ENCODE results near the gene EIF1.

EIF1 gene

GRCh38 chr17:41650794-41651624 is 37.7 kb upstream of the EIF1 start:
- H3K36me3 ChIP-seq (ENCODE audit: insufficient read depth, low read length), result no peaks in the 10 kb centered on the region
- no peaks in the 10 kb centered on the region for H3K4me1 ChIP-seq (ENCODE audit: control insufficient read depth, insufficient read depth, low read length, unreplicated experiment)
- H2AFZ ChIP-seq (ENCODE audit: low read length, unreplicated experiment), result no peak overlapping the region
- H3K27ac ChIP-seq (ENCODE audit: low read depth, low read length), result no peak overlapping the region
- H3K4me3 ChIP-seq (ENCODE audit: low read depth, low read length), result no peak overlapping the region
- no peaks in the 10 kb centered on the region for H3K79me2 ChIP-seq (ENCODE audit: control insufficient read depth, insufficient read depth, low read length, unreplicated experiment)
- no peaks in the 10 kb centered on the region for H3K27me3 ChIP-seq (ENCODE audit: insufficient read depth, low read length)

DNA sequence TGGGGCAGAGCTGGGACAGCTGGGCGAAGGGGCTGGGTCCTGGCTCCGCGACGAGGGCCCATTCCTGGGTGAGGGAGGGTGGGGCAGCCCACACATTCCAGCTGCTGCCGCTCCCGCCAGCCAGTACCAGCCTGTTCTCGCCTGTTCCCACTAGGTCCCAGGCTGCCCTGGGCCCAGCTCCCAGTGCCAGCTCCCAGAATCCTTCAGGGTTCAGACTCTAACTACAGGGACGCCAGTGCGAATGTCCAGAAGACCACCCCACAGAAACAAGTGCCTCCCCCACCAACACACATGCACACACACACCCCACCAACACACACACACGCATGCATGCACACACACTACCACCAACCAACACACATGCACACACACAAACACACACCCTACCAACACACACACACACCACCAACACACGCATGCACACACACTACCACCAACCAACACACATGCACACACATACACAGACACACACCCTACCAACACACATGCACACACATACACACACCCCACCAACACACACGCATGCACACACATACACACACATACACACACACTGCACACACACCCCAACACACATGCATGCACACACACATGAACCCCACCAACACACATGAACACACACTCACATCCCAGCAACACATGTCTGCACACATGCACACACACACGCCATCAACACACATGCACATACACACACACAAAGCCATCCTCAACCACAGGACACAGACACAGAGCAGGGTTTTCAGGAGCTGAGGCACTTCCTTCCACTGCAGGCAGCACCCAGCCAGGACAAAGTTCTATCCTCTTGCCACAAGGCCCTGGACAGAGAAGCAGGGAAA is 36.8 kb upstream of the EIF1 start:
- Histone ChIP-seq H3K4me3 (ENCODE audit: low read depth, low read length) (no peak overlapping the region), H3K27ac (ENCODE audit: low read depth, low read length) (no peak overlapping the region), H2AFZ (ENCODE audit: low read length, unreplicated experiment) (no peak overlapping the region), H3K27me3 (ENCODE audit: insufficient read depth, low read length) (no peaks in the 10 kb centered on the region), H3K79me2 (ENCODE audit: control insufficient read depth, insufficient read depth, low read length, unreplicated experiment) (no peaks in the 10 kb centered on the region), H3K4me1 (ENCODE audit: control insufficient read depth, insufficient read depth, low read length, unreplicated experiment) (no peaks in the 10 kb centered on the region), H3K36me3 (ENCODE audit: insufficient read depth, low read length) (no peaks in the 10 kb centered on the region)

DNA sequence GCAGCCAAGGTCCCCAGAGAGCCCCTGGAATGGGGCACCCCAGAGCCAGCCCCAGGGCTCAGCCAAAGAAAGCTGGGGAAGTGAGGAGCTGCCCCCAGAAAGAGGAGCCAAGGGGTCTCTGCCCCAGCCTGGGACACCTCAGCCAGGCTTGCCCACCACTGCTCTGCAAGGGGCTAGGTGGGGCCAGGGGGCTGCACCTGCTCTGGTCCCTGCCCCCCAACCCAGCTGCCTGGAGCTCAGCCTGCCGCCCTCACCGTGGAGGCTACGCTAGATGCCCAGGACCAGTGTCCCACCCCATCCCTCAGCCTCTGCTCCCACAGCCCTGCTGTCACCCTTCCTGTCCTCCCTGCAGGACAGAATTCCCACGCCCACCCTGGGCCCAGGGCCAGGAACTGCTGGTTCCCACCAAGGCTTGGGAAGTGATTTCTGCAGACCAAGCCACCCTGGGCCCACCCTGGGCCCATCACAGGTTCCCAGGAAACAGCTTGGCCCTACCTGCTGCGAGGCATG is 36.2 kb upstream of the EIF1 start:
- no peak overlapping the region for H3K4me3 ChIP-seq (ENCODE audit: low read depth, low read length)
- H3K4me1 ChIP-seq (ENCODE audit: control insufficient read depth, insufficient read depth, low read length, unreplicated experiment), result no peaks in the 10 kb centered on the region
- H3K79me2 ChIP-seq (ENCODE audit: control insufficient read depth, insufficient read depth, low read length, unreplicated experiment), result no peaks in the 10 kb centered on the region
- no peaks in the 10 kb centered on the region for H3K27me3 ChIP-seq (ENCODE audit: insufficient read depth, low read length)
- no peak overlapping the region for H3K27ac ChIP-seq (ENCODE audit: low read depth, low read length)
- no peak overlapping the region for H2AFZ ChIP-seq (ENCODE audit: low read length, unreplicated experiment)
- no peaks in the 10 kb centered on the region for H3K36me3 ChIP-seq (ENCODE audit: insufficient read depth, low read length)

- Histone ChIP-seq H3K27me3 (ENCODE audit: insufficient read depth, low read length) (no peaks in the 10 kb centered on the region), H3K4me1 (ENCODE audit: control insufficient read depth, insufficient read depth, low read length, unreplicated experiment) (no peaks in the 10 kb centered on the region), H3K36me3 (ENCODE audit: insufficient read depth, low read length) (no peaks in the 10 kb centered on the region), H3K79me2 (ENCODE audit: control insufficient read depth, insufficient read depth, low read length, unreplicated experiment) (no peaks in the 10 kb centered on the region), H3K27ac (ENCODE audit: low read depth, low read length) (no peak overlapping the region), H2AFZ (ENCODE audit: low read length, unreplicated experiment) (no peak overlapping the region), H3K4me3 (ENCODE audit: low read depth, low read length) (no peak overlapping the region)
Measured at GRCh38 chr17:41653421-41653820, 35.3 kb upstream of the EIF1 start.

- Histone ChIP-seq H2AFZ (ENCODE audit: low read length, unreplicated experiment) (no peak overlapping the region), H3K27me3 (ENCODE audit: insufficient read depth, low read length) (no peaks in the 10 kb centered on the region), H3K79me2 (ENCODE audit: control insufficient read depth, insufficient read depth, low read length, unreplicated experiment) (no peaks in the 10 kb centered on the region), H3K4me1 (ENCODE audit: control insufficient read depth, insufficient read depth, low read length, unreplicated experiment) (no peaks in the 10 kb centered on the region), H3K27ac (ENCODE audit: low read depth, low read length) (no peak overlapping the region), H3K36me3 (ENCODE audit: insufficient read depth, low read length) (no peaks in the 10 kb centered on the region), H3K4me3 (ENCODE audit: low read depth, low read length) (no peak overlapping the region)
Measured at GRCh38 chr17:41653892-41654677, 34.6 kb upstream of the EIF1 start.

DNA sequence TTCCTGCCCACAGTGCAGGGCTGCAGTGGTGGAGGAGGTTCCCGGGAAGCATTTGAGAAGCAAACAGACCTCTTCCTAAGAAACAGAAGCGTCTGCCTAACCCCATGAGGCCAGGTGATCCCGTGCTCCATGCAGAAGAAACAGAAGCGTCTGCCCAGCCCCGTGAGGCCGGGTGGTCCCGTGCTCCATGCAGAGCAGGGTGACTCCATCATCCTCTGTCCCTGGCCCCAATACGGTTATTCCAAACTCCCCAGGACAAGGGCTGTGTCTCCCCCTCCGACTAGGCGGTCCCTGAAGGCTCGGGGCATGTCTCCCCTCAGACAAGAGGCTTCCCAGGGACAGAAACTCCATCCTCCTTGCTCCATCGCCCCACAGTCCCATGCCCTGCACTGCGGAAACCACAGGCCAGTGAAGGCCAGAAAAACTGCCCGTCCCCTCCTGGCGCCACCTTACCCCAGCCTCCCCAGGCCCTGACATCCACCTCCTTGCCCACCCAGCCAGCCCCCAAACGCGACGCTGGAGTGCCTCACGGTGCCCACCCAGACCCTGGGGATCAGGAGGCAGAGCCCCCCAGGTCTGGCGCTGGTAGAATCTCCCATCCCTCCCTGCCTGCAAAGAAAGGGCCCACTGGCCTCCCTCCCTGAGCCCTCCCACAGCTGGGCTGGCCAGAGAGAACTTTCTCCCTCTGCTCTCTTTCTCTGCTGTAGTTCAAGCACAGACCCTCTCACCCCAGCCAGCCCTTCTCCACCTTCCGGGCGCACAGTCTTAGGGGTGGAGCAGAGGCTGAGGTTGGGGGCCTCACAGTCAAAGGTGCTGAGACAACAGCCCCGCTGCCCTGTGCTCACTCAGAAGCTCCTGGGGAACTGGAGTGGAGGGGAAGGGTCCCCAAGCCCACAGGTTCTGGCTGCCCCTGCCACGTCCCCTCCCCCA is 33.7 kb upstream of the EIF1 start:
- Histone ChIP-seq H3K4me3 (ENCODE audit: low read depth, low read length) (no peak overlapping the region), H3K27me3 (ENCODE audit: insufficient read depth, low read length) (no peaks in the 10 kb centered on the region), H3K4me1 (ENCODE audit: control insufficient read depth, insufficient read depth, low read length, unreplicated experiment) (no peaks in the 10 kb centered on the region), H3K79me2 (ENCODE audit: control insufficient read depth, insufficient read depth, low read length, unreplicated experiment) (no peaks in the 10 kb centered on the region), H3K36me3 (ENCODE audit: insufficient read depth, low read length) (no peaks in the 10 kb centered on the region), H2AFZ (ENCODE audit: low read length, unreplicated experiment) (no peak overlapping the region), H3K27ac (ENCODE audit: low read depth, low read length) (no peak overlapping the region)

- Histone ChIP-seq H3K4me1 (ENCODE audit: control insufficient read depth, insufficient read depth, low read length, unreplicated experiment) (no peaks in the 10 kb centered on the region), H3K27ac (ENCODE audit: low read depth, low read length) (no peak overlapping the region), H3K27me3 (ENCODE audit: insufficient read depth, low read length) (no peaks in the 10 kb centered on the region), H3K79me2 (ENCODE audit: control insufficient read depth, insufficient read depth, low read length, unreplicated experiment) (no peaks in the 10 kb centered on the region), H2AFZ (ENCODE audit: low read length, unreplicated experiment) (no peak overlapping the region), H3K4me3 (ENCODE audit: low read depth, low read length) (no peak overlapping the region), H3K36me3 (ENCODE audit: insufficient read depth, low read length) (no peaks in the 10 kb centered on the region)
Measured at GRCh38 chr17:41655611-41656111, 33.0 kb upstream of the EIF1 start.

- Histone ChIP-seq H3K4me1 (ENCODE audit: control insufficient read depth, insufficient read depth, low read length, unreplicated experiment) (no peaks in the 10 kb centered on the region), H3K27ac (ENCODE audit: low read depth, low read length) (no peak overlapping the region), H3K27me3 (ENCODE audit: insufficient read depth, low read length) (no peaks in the 10 kb centered on the region), H3K36me3 (ENCODE audit: insufficient read depth, low read length) (no peaks in the 10 kb centered on the region), H2AFZ (ENCODE audit: low read length, unreplicated experiment) (no peak overlapping the region), H3K4me3 (ENCODE audit: low read depth, low read length) (no peak overlapping the region), H3K79me2 (ENCODE audit: control insufficient read depth, insufficient read depth, low read length, unreplicated experiment) (no peaks in the 10 kb centered on the region)
Measured at GRCh38 chr17:41656249-41657023, 32.2 kb upstream of the EIF1 start.

GRCh38 chr17:41657176-41657754 is 31.4 kb upstream of the EIF1 start:
- Histone ChIP-seq H3K27ac (ENCODE audit: low read depth, low read length) (no peak overlapping the region), H3K36me3 (ENCODE audit: insufficient read depth, low read length) (no peaks in the 10 kb centered on the region)

More at GRCh38 chr17:41657176-41657754, 31.4 kb upstream of the EIF1 start:
- H3K27me3 ChIP-seq (ENCODE audit: insufficient read depth, low read length), result no peaks in the 10 kb centered on the region
- H3K4me3 ChIP-seq (ENCODE audit: low read depth, low read length), result no peak overlapping the region
- no peaks in the 10 kb centered on the region for H3K4me1 ChIP-seq (ENCODE audit: control insufficient read depth, insufficient read depth, low read length, unreplicated experiment)
- H3K79me2 ChIP-seq (ENCODE audit: control insufficient read depth, insufficient read depth, low read length, unreplicated experiment), result no peaks in the 10 kb centered on the region
- H2AFZ ChIP-seq (ENCODE audit: low read length, unreplicated experiment), result no peak overlapping the region
